Muscle layer of duodenum (tissue), 2 donors: ENCODE measurements around the gene TTLL6.

ENCODE experiments used
- H3K27ac ChIP-seq: one replicate; pipeline ENCODE4 v1.7.0; 2013; ENCODE audit warnings: mild to moderate bottlenecking, low read length
- H3K27me3 ChIP-seq: one replicate; pipeline ENCODE4 v1.7.0; 2013; ENCODE audit warnings: low read depth, mild to moderate bottlenecking, control low read depth, low read length
- H3K36me3 ChIP-seq, 2 donors: one replicate each; pipeline ENCODE4 v1.7.0; 2013; ENCODE audit warnings: low read length in 2 of 2, control low read depth in 1 of 2, mild to moderate bottlenecking in 1 of 2; ENCODE audit not compliant: insufficient read depth in 2 of 2, control insufficient read depth in 1 of 2
- H3K4me1 ChIP-seq, 2 donors: one replicate each; pipeline ENCODE4 v1.7.0; 2013; ENCODE audit warnings: low read length in 2 of 2, mild to moderate bottlenecking in 2 of 2, control low read depth in 1 of 2, moderate library complexity in 1 of 2; ENCODE audit not compliant: insufficient read depth in 2 of 2, control insufficient read depth in 1 of 2
- H3K4me3 ChIP-seq, 2 donors: one replicate each; pipeline ENCODE4 v1.7.0; 2013; ENCODE audit warnings: low read length in 2 of 2, low read depth in 1 of 2, mild to moderate bottlenecking in 1 of 2
- H3K9me3 ChIP-seq, 2 donors: one replicate each; pipeline ENCODE4 v1.7.0; 2013; ENCODE audit warnings: low read length in 2 of 2, control low read depth in 1 of 2, mild to moderate bottlenecking in 1 of 2; ENCODE audit not compliant: control insufficient read depth in 1 of 2
- donor health status: healthy.

Gene TTLL6

DNA sequence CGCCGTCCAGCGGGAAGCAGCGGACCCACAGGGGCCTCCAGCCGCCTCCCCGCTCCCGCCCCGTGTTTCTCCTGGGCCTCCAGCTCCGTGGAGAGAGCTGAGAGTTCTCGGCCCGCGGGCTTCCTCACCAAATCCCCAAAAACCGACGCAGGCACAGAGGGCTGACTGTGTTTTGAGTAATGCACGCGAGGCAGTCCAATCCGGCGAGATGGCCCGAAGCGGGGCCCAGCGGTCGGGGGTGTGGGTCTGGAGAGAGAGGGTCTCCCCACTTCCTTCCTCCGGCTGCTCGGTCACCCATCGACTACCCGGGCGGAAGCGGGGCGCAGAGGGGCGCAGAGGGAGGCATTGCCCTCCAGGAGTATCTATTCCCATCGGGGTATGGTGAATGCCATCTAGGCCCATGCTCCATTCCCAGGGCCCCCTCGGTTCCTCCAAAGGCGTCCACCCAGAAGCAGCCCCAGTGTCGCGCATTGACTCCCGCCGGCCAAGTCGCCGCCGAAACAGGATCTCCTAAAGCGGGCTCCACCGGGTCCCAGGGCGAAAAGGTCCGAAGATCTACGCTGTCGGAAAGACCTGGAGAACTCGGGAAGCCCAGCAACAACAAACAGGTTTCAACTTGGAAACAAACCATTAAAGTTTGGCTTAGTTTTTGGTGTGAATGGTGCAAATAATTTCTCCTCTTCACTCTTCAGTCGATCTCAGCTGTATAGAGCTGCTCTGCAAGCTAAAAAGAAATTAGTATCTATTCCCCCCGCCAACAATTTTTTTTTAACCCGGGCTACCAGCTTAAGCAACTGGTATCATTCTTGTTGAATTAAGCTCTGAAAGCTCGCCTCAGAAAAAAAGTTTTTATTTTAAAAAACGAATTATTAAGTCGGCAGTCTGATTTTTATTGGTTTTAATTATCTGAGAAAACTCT is 69.3 kb downstream of the TTLL6 start:
- Histone ChIP-seq H3K9me3 (peaks cover 0 to 8% of the 10 kb centered on the region in 2 donors), H3K27ac (no peak overlapping the region), H3K36me3 (no peaks in the 10 kb centered on the region), H3K4me3 (no peak overlapping the region), H3K27me3 (peaks cover 93% of the 10 kb centered on the region), H3K4me1 (peaks cover 0 to 3% of the 10 kb centered on the region in 2 donors)

GRCh38 chr17:48746916-48747444 is 70.0 kb downstream of the TTLL6 start:
- H3K4me3 ChIP-seq = no peak overlapping the region
- H3K36me3 ChIP-seq = no peaks in the 10 kb centered on the region
- peaks cover 93% of the 10 kb centered on the region for H3K27me3 ChIP-seq
- no peaks in the 10 kb centered on the region for H3K4me1 ChIP-seq
- peaks cover 0 to 8% of the 10 kb centered on the region in 2 donors for H3K9me3 ChIP-seq
- H3K27ac ChIP-seq = no peak overlapping the region

GRCh38 chr17:48745381-48746275 is 71.4 kb downstream of the TTLL6 start:
- Histone ChIP-seq H3K4me3 (no peak overlapping the region), H3K27me3 (peaks cover 87% of the 10 kb centered on the region), H3K9me3 (peaks cover 0 to 8% of the 10 kb centered on the region in 2 donors), H3K4me1 (no peaks in the 10 kb centered on the region), H3K27ac (no peak overlapping the region), H3K36me3 (no peaks in the 10 kb centered on the region)

DNA sequence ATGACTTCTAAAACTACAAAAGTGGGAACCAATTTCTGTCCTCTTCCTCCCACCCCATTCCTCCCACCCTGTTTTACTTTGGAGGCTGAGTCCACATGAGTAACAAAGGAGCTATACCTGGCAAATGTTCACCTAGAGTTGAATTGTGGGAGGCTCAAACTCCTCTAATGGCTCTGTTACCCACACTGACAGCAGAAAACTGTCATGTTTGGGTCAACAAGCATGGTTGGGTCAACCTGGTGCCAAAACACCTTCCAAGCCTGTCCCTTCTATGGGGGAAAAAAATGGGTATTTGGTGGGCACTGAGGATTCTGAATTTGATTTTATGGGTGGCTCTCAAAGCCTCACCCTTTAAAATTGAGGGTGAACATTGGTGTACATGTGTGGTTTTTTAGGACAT is 76.5 kb downstream of the TTLL6 start:
- Histone ChIP-seq H3K36me3 (no peaks in the 10 kb centered on the region), H3K4me1 (no peaks in the 10 kb centered on the region), H3K4me3 (no peak overlapping the region), H3K27ac (no peak overlapping the region), H3K9me3 (no peaks in the 10 kb centered on the region), H3K27me3 (peaks cover 78% of the 10 kb centered on the region)

DNA sequence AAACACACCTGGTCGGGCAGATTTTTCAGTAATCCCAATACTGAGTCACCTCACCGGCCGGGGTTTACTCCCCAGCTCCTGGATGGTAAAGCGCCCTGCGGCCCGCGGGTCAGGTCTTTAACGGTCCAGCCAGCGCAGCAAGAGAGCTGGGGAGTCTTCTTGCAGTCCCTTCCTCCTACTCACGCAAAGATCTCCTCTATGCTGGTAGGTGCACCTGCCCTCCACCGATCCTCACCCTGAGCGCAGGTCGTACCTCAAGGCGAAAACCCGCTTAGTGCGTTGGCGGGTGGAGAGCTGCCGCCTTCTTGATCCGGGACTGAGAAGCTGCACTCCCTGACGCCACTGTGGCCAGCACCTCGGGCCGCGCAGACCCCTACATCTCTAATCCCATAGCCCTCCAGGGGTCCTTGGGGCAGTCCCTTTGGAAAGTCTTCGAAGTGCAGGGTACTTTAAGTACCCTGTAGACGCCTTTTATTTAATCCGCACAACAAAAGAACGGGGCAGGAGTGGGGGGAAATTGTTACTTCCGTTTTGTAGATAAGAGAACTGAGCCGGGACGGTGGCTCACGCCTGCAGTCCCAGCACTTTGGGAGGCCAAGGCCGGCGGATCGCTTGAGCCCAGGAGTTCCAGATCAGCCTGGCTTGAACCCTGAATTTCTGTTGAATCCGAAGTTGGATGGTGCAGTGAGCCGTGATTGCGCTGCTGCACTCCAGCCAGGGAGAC is 78.1 kb downstream of the TTLL6 start:
- Histone ChIP-seq H3K9me3 (no peaks in the 10 kb centered on the region), H3K27ac (no peak overlapping the region), H3K4me3 (no peak overlapping the region), H3K36me3 (no peaks in the 10 kb centered on the region), H3K4me1 (no peaks in the 10 kb centered on the region), H3K27me3 (peaks cover 80% of the 10 kb centered on the region)

GRCh38 chr17:48738424-48738802 is 78.6 kb downstream of the TTLL6 start:
- no peak overlapping the region for H3K4me3 ChIP-seq
- no peaks in the 10 kb centered on the region for H3K36me3 ChIP-seq
- peaks cover 0 to 2% of the 10 kb centered on the region in 2 donors for H3K4me1 ChIP-seq
- H3K27me3 ChIP-seq = peaks cover 80% of the 10 kb centered on the region
- H3K27ac ChIP-seq = no peak overlapping the region
- H3K9me3 ChIP-seq = no peaks in the 10 kb centered on the region

DNA sequence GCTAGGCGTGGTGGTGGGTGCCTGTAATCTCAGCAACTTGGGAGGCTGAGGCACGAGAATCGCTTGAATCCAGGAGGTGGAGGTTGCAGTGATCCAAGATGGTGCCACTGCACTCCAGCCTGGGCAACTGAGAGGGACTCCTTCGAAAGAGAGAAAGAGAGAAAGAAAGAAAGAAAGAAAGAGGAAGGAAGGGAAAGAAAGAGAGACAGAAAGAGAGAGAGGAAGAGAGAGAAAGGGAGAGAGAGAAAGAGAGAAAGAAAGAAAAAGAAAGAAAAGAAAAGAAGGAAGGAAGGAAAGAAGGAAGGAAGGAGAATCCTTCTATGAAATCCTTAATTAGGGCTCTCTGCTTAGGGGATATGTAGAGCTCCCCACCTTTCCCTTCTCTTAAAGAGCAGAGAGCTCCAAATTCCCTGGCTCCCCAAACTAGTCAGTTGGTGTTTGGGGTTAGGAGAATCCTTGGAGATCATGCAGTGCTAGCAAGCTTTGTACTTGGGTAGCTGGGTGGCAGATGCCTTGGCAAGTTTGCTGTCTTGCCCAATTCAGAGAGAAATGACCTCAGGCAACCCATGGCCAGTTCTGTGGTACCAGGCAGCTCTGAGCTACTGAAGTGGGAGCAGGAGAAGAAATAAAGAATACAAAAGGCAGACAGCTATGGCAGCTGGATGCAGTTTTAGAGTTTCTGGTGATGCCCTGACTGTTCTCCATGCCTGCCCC is 79.5 kb downstream of the TTLL6 start:
- peaks cover 0 to 11% of the 10 kb centered on the region in 2 donors for H3K4me1 ChIP-seq
- H3K9me3 ChIP-seq = no peaks in the 10 kb centered on the region
- H3K36me3 ChIP-seq = no peaks in the 10 kb centered on the region
- peaks cover 80% of the 10 kb centered on the region for H3K27me3 ChIP-seq
- no peak overlapping the region for H3K4me3 ChIP-seq
- H3K27ac ChIP-seq = no peak overlapping the region

- peaks cover 0 to 11% of the 10 kb centered on the region in 2 donors for H3K4me1 ChIP-seq
- no peaks in the 10 kb centered on the region for H3K36me3 ChIP-seq
- no peak overlapping the region for H3K4me3 ChIP-seq
- no peaks in the 10 kb centered on the region for H3K9me3 ChIP-seq
- H3K27ac ChIP-seq = no peak overlapping the region
- peaks cover 86% of the 10 kb centered on the region for H3K27me3 ChIP-seq
Observed at GRCh38 chr17:48735062-48735351, 82.0 kb downstream of the TTLL6 start.

DNA sequence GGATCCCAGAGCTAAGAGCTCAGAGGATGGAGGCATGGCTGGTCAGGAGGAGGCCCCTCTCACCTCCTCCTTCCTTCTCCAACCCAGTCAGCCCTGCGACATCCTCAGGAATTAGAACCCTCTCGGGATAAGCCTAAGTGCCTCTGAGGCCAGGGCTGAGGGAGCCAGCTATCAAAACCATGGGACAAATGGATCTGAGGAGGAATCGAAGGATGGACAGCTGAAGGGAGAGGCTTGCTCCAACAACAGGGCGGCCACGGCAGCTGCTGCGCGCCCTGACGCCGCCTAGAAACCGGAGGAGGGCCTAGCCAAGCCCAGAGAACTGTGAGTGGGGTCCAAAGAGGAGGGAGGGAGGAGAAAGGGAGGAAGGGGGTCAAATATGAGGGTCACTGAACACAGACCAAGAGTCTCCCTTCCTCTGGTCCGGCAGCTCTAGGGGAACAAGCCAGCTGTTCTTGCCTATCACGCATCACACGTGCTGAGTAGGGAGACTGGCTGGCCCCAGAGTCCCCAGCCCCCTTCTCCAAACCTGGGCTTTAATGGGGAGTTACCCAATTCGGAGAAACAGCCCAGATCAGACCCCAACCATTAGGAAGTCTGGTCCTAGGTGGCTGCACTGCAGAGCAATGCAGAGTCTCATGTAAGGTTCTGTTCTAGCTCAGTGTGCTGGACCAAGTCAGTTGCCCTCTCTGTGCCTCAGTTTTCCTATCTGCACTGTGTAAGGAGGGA is 82.5 kb downstream of the TTLL6 start:
- no peak overlapping the region for H3K4me3 ChIP-seq

GRCh38 chr17:48733632-48734328 is 83.2 kb downstream of the TTLL6 start:
- Histone ChIP-seq H3K27ac (no peak overlapping the region), H3K4me1 (peaks cover 0 to 17% of the 10 kb centered on the region in 2 donors), H3K4me3 (no peak overlapping the region)

More for the DNA sequence above, 82.5 kb downstream of the TTLL6 start:
- Histone ChIP-seq H3K36me3 (no peaks in the 10 kb centered on the region), H3K4me1 (peaks cover 0 to 11% of the 10 kb centered on the region in 2 donors), H3K9me3 (no peaks in the 10 kb centered on the region), H3K27ac (no peak overlapping the region), H3K27me3 (peaks cover 91% of the 10 kb centered on the region)

More at GRCh38 chr17:48733632-48734328, 83.2 kb downstream of the TTLL6 start:
- peaks cover 92% of the 10 kb centered on the region for H3K27me3 ChIP-seq
- no peaks in the 10 kb centered on the region for H3K36me3 ChIP-seq
- no peaks in the 10 kb centered on the region for H3K9me3 ChIP-seq
